SU-DHL-6 (cell line): ENCODE measurements around the gene STK38.

Experiments used
- CTCF ChIP-seq: fragments of 200-600 bp; sonication (generic); IDR thresholded peaks from one replicate; pipeline ENCODE4 v1.5.1; 2017; ENCODE audit warnings: antibody characterized with exemption, mild to moderate bottlenecking, low read length, moderate library complexity; ENCODE audit not compliant: insufficient read depth, poor library complexity, severe bottlenecking
- EZH2phosphoT487 ChIP-seq: fragments of 200-600 bp; sonication (generic), shearing (Covaris generic); conservative IDR thresholded peaks from 2 replicates; pipeline ENCODE4 v1.6.1; 2018; ENCODE audit warnings: mild to moderate bottlenecking, antibody characterized with exemption, low read length, moderate library complexity, mixed read lengths

GRCh38 chr6:36546308-36546919 is 865 bp downstream of the STK38 start:
- TF ChIP-seq CTCF (no peak), EZH2phosphoT487 (no peak)
